ENCODE results near the gene PCDH15.

PCDH15 gene

GRCh38 chr10:54131833-54132232 lies 669.2 kb downstream of the PCDH15 start:
- no peak overlapping the region for H3K4me2 ChIP-seq (ENCODE audit: low read depth, low read length, poor library complexity, severe bottlenecking)
- no peaks in the 10 kb centered on the region for H3K4me1 ChIP-seq (ENCODE audit: insufficient read depth, low read length, poor library complexity, severe bottlenecking)
- H2AFZ ChIP-seq (ENCODE audit: low read length) = no peak overlapping the region
- TF ChIP-seq EZH2phosphoT487 (IDR thresholded peaks at IDR 0.05; ENCODE audit: borderline replicate concordance) = no peak
- TF ChIP-seq CTCF (conservative IDR thresholded peaks at IDR 0.05; ENCODE audit: low read length) = no peak
- no peaks in the 10 kb centered on the region for H3K9me3 ChIP-seq (ENCODE audit: insufficient read depth, low read depth, low read length)
- no peak overlapping the region for H3K9ac ChIP-seq (ENCODE audit: low read depth, low read length, poor library complexity, severe bottlenecking)
- no peaks in the 10 kb centered on the region for H3K36me3 ChIP-seq (ENCODE audit: insufficient read depth, low read length)
- no peak overlapping the region for H3K4me3 ChIP-seq (ENCODE audit: low read length, poor library complexity, severe bottlenecking)
- no peaks in the 10 kb centered on the region for H3K9me2 ChIP-seq (replicated peaks; ENCODE audit: low read depth, low read length)
- no peaks in the 10 kb centered on the region for H3K27me3 ChIP-seq (ENCODE audit: insufficient read depth, low read length, poor library complexity, severe bottlenecking)
- no peaks in the 10 kb centered on the region for H3F3A ChIP-seq (ENCODE audit: low read depth)
- no peaks in the 10 kb centered on the region for H4K20me1 ChIP-seq (ENCODE audit: insufficient read depth, low read length, poor library complexity, severe bottlenecking)
- no peaks in the 10 kb centered on the region for H3K79me2 ChIP-seq (ENCODE audit: insufficient read depth, low read length)

GRCh38 chr10:54130394-54130793 lies 670.6 kb downstream of the PCDH15 start:
- Histone ChIP-seq H3K9me3 (ENCODE audit: insufficient read depth, low read depth, low read length) (no peaks in the 10 kb centered on the region), H2AFZ (ENCODE audit: low read length) (no peak overlapping the region), H3K4me2 (ENCODE audit: low read depth, low read length, poor library complexity, severe bottlenecking) (no peak overlapping the region), H3K36me3 (ENCODE audit: insufficient read depth, low read length) (no peaks in the 10 kb centered on the region), H3F3A (ENCODE audit: low read depth) (no peaks in the 10 kb centered on the region), H3K27me3 (ENCODE audit: insufficient read depth, low read length, poor library complexity, severe bottlenecking) (no peaks in the 10 kb centered on the region), H3K9me2 (replicated peaks; ENCODE audit: low read depth, low read length) (no peaks in the 10 kb centered on the region), H3K4me3 (ENCODE audit: low read length, poor library complexity, severe bottlenecking) (no peak overlapping the region), H3K9ac (ENCODE audit: low read depth, low read length, poor library complexity, severe bottlenecking) (no peak overlapping the region), H4K20me1 (ENCODE audit: insufficient read depth, low read length, poor library complexity, severe bottlenecking) (no peaks in the 10 kb centered on the region), H3K4me1 (ENCODE audit: insufficient read depth, low read length, poor library complexity, severe bottlenecking) (no peaks in the 10 kb centered on the region), H3K79me2 (ENCODE audit: insufficient read depth, low read length) (no peaks in the 10 kb centered on the region)
- TF ChIP-seq CTCF (conservative IDR thresholded peaks at IDR 0.05; ENCODE audit: low read length) (no peak), EZH2phosphoT487 (IDR thresholded peaks at IDR 0.05; ENCODE audit: borderline replicate concordance) (no peak)

GRCh38 chr10:54125098-54125747 lies 675.8 kb downstream of the PCDH15 start:
- H2AFZ ChIP-seq (ENCODE audit: low read length) = no peak overlapping the region
- H3K9ac ChIP-seq (ENCODE audit: low read depth, low read length, poor library complexity, severe bottlenecking) = no peak overlapping the region
- no peaks in the 10 kb centered on the region for H3F3A ChIP-seq (ENCODE audit: low read depth)
- no peak overlapping the region for H3K4me2 ChIP-seq (ENCODE audit: low read depth, low read length, poor library complexity, severe bottlenecking)
- H4K20me1 ChIP-seq (ENCODE audit: insufficient read depth, low read length, poor library complexity, severe bottlenecking) = no peaks in the 10 kb centered on the region
- H3K79me2 ChIP-seq (ENCODE audit: insufficient read depth, low read length) = no peaks in the 10 kb centered on the region
- H3K9me3 ChIP-seq (ENCODE audit: insufficient read depth, low read depth, low read length) = no peaks in the 10 kb centered on the region; the same call in 1 of the 2 replicates
- H3K4me1 ChIP-seq (ENCODE audit: insufficient read depth, low read length, poor library complexity, severe bottlenecking) = no peaks in the 10 kb centered on the region
- no peaks in the 10 kb centered on the region for H3K9me2 ChIP-seq (replicated peaks; ENCODE audit: low read depth, low read length)
- TF ChIP-seq CTCF (conservative IDR thresholded peaks at IDR 0.05; ENCODE audit: low read length) (no peak), EZH2phosphoT487 (IDR thresholded peaks at IDR 0.05; ENCODE audit: borderline replicate concordance) (no peak)
- no peaks in the 10 kb centered on the region for H3K36me3 ChIP-seq (ENCODE audit: insufficient read depth, low read length)
- no peak overlapping the region for H3K4me3 ChIP-seq (ENCODE audit: low read length, poor library complexity, severe bottlenecking)
- H3K27me3 ChIP-seq (ENCODE audit: insufficient read depth, low read length, poor library complexity, severe bottlenecking) = no peaks in the 10 kb centered on the region

Data from Loucy (cell line).